K562 (cell line): ENCODE results near the gene ARPC4. TPM values are rescaled to one million over a fixed set of nuclear protein-coding genes. Genes with fewer than 3 reads are reported as not detected.
A peak's percentile ranks its signal among the peaks of the same experiment; 100 is the strongest.

Source experiments
- ATF1 ChIP-seq, 2 experiments: fragments of 450-650 bp in 1 of 2; IDR thresholded peaks; 2 replicates each; pipeline ENCODE4 v1.6.1; 2016; ENCODE audit warnings: missing compliant biosample characterization in 1 of 2, missing genetic modification characterization in 1 of 2
- CREM ChIP-seq: IDR thresholded peaks from 2 replicates; pipeline ENCODE4 v1.6.1; 2014; ENCODE audit warnings: antibody characterized with exemption, low read depth
- FOSL1 ChIP-seq: fragments of 200-800 bp; sonication (Bioruptor generic); conservative IDR thresholded peaks from 2 replicates; pipeline ENCODE4 v1.6.1; 2016; ENCODE audit warnings: missing genetic modification characterization, missing compliant biosample characterization
- HBP1 ChIP-seq: fragments of 450-650 bp; formaldehyde crosslinking; IDR thresholded peaks from 2 replicates; pipeline ENCODE4 v1.4.0; 2022; ENCODE audit warnings: missing genetic modification characterization
- HSF4 ChIP-seq: fragments of 250-450 bp; sonication (Bioruptor Pico); IDR thresholded peaks from 2 replicates; pipeline ENCODE4 v2.1.2; 2022; ENCODE audit warnings: mild to moderate bottlenecking, moderate library complexity, borderline replicate concordance
- KLF1 ChIP-seq: fragments of 450-650 bp; IDR thresholded peaks from 2 replicates; pipeline ENCODE4 v1.6.1; 2016; ENCODE audit warnings: missing genetic modification characterization, missing compliant biosample characterization
- MTA3 ChIP-seq: fragments of 450-650 bp; formaldehyde crosslinking; IDR thresholded peaks from 2 replicates; pipeline ENCODE4 v1.6.1; 2017; ENCODE audit warnings: mild to moderate bottlenecking, borderline replicate concordance
- PML ChIP-seq: IDR thresholded peaks from 2 replicates; pipeline ENCODE4 v1.6.1; 2012; ENCODE audit warnings: low read length, inconsistent platforms
- PTBP1 ChIP-seq: fragments of 200-400 bp; formaldehyde crosslinking; IDR thresholded peaks from 2 replicates; pipeline ENCODE4 v1.6.1; 2017; ENCODE audit warnings: low read depth, low read length
- RAD21 ChIP-seq, 2 experiments: fragments of 250-450 bp in 1 of 2; fragments of 450-650 bp in 1 of 2; sonication (Bioruptor Pico) in 1 of 2; formaldehyde crosslinking in 1 of 2; IDR thresholded peaks in 1 of 2; conservative IDR thresholded peaks in 1 of 2; 2 replicates each; pipeline versions ENCODE4 v1.4.0 to v1.8.0; 2020 to 2022; ENCODE audit warnings: mild to moderate bottlenecking in 2 of 2, moderate library complexity in 1 of 2
- SAP30 ChIP-seq: fragments of 200-600 bp; sonication (generic); IDR thresholded peaks from 2 replicates; pipeline ENCODE4 v1.6.1; 2012; ENCODE audit warnings: borderline replicate concordance, low read depth, mild to moderate bottlenecking, moderate library complexity, low read length, control low read depth, inconsistent platforms; ENCODE audit not compliant: insufficient read depth, poor library complexity, severe bottlenecking
- SETDB1 ChIP-seq: IDR thresholded peaks from one replicate; pipeline ENCODE4 v1.6.1; 2012; ENCODE audit warnings: low read length, control low read depth, inconsistent platforms
- TGIF2 ChIP-seq: sonication (generic); formaldehyde crosslinking; IDR thresholded peaks from 2 replicates; pipeline ENCODE4 v1.8.1; 2022; ENCODE audit warnings: mild to moderate bottlenecking, missing genetic modification reagents, moderate library complexity
- TRIM28 ChIP-seq: fragments of 450-650 bp; IDR thresholded peaks from 2 replicates; pipeline ENCODE4 v1.6.1; 2017
- VEZF1 ChIP-seq: fragments of 200-800 bp; sonication (Bioruptor generic); IDR thresholded peaks from 2 replicates; pipeline ENCODE4 v1.6.1; 2017; ENCODE audit warnings: missing genetic modification characterization, missing compliant biosample characterization
- ZBTB12 ChIP-seq: fragments of 250-450 bp; sonication (Bioruptor Pico); IDR thresholded peaks from 2 replicates; pipeline ENCODE4 v1.4.0; 2020
- ZBTB7A ChIP-seq: IDR thresholded peaks from 2 replicates; pipeline ENCODE4 v1.6.1; 2011; ENCODE audit warnings: low read depth, mild to moderate bottlenecking, low read length, moderate library complexity, borderline replicate concordance; ENCODE audit not compliant: control insufficient read depth
- ZNF146 ChIP-seq: IDR thresholded peaks from one replicate; pipeline ENCODE4 v1.6.1; 2018; ENCODE audit warnings: missing compliant biosample characterization; ENCODE audit not compliant: unreplicated experiment
- ZNF79 ChIP-seq: fragments of 250-450 bp; sonication (Bioruptor Pico); IDR thresholded peaks from 2 replicates; pipeline ENCODE4 v1.4.0; 2020; ENCODE audit warnings: low read depth, mild to moderate bottlenecking, moderate library complexity
- polyA plus RNA-seq, 8 experiments: library from polyadenylated mRNA; depleted of rRNA in 4 of 8; stranded (reverse) in 5 of 8; unstranded in 3 of 8; fragments of >200 nt; fragmentation: Nextera tagmentation in 2 of 8; fragmentation: Illumina TruSeq in 1 of 8; extraction: Ambion mirVana in 2 of 8; extraction: Trizol in 1 of 8; gene quantifications; 2 replicates each; pipeline versions ENCODE4 v1.2.1 to v1.2.3, GENCODE V29; 2011 to 2014; ENCODE audit warnings: inconsistent platforms in 1 of 8, missing spikeins in 1 of 8
- total RNA-seq, 7 experiments: library from RNA; depleted of rRNA in 6 of 7; stranded (reverse); fragments of >200 nt in 6 of 7; fragmentation: Illumina TruSeq in 2 of 7; extraction: Trizol in 2 of 7; gene quantifications; 2 replicates each; pipeline versions ENCODE4 v1.2.1 to v1.2.3, GENCODE V29; 2011 to 2021; ENCODE audit warnings: low replicate concordance in 1 of 7
- TF ChIP-seq, protein P1 (sequence below): fragments of 450-650 bp; IDR thresholded peaks from 2 replicates; pipeline ENCODE4 v1.6.1; 2014; ENCODE audit warnings: low read depth, mild to moderate bottlenecking, moderate library complexity, borderline replicate concordance

The ARPC4 gene
- total and polyA plus RNA-seq, 9 of the 15 experiments (the other 6 are each of a cell fraction or from before 2014, with no cell fraction given) = 20.1 to 153 (median 119) TPM

DNA sequence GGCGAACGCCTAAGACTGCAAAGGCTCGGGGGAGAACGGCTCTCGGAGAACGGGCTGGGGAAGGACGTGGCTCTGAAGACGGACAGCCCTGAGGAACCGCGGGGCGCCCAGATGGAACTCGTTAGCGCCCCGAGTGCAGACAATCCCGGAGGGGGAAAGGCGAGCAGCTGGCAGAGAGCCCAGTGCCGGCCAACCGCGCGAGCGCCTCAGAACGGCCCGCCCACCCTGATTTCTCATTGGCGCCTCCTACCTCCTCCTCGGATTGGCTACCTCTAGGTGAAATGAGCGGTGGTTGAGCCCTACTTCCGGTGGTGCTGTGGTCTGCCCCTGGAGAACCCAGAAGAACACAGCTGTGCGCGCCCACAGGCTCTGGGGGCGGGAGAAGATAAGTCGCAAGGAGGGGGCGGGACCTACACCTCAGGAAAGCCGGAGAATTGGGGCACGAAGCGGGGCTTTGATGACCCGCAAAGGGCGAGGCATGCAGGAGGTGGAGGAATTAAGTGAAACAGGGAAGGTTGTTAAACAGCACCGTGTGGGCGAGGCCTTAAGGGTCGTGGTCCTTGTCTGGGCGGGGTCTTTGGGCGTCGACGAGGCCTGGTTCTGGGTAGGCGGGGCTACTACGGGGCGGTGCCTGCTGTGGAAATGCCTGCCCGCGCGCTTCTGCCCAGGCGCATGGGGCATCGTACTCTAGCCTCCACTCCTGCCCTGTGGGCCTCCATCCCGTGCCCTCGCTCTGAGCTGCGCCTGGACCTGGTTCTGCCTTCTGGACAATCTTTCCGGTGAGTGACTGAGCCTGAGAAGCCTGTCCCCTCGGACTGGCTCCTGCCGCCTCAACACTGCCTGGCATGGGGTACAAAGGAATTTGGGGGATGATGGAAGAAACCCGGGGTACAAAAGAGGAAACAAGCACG lies 43.0 kb upstream of the ARPC4 start, which contains the start of gene OGG1 (continued):
- no peak for TF ChIP-seq ZBTB12 (CRISPR knock-in tag)
- TF ChIP-seq RAD21 (CRISPR knock-in tag; conservative IDR thresholded peaks at IDR 0.05 in 1 of 2, IDR thresholded peaks at IDR 0.05 in 1 of 2) = peak in 1 of 2 experiments; percentile 8; a peak in 1 of 4 replicates
- TF ChIP-seq TGIF2 = peak; percentile 32; the same call in 1 of the 2 replicates
- peak; percentile 83 for TF ChIP-seq VEZF1 (CRISPR knock-in tag)
- peak; percentile 36 for TF ChIP-seq SETDB1
- TF ChIP-seq, protein P1, sequence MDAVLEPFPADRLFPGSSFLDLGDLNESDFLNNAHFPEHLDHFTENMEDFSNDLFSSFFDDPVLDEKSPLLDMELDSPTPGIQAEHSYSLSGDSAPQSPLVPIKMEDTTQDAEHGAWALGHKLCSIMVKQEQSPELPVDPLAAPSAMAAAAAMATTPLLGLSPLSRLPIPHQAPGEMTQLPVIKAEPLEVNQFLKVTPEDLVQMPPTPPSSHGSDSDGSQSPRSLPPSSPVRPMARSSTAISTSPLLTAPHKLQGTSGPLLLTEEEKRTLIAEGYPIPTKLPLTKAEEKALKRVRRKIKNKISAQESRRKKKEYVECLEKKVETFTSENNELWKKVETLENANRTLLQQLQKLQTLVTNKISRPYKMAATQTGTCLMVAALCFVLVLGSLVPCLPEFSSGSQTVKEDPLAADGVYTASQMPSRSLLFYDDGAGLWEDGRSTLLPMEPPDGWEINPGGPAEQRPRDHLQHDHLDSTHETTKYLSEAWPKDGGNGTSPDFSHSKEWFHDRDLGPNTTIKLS = peak; percentile 82
- peak; percentile 65 for TF ChIP-seq CREM
- 0 out of 2 replicates have a peak, but pooled peaks have one; percentile 21 for TF ChIP-seq TRIM28
- peak; percentile 60 for TF ChIP-seq KLF1
- 0 out of 2 replicates have a peak, but pooled peaks have one; percentile 47 for TF ChIP-seq HBP1
- TF ChIP-seq FOSL1 = peak; percentile 36; the same call in 1 of the 2 replicates
- TF ChIP-seq ZNF79 (CRISPR knock-in tag) = no peak
- TF ChIP-seq ATF1 (CRISPR knock-in tag; IDR thresholded peaks at IDR 0.05) = no peak
- TF ChIP-seq ATF1 (tag; IDR thresholded peaks at IDR 0.05) = peak; percentile 80; the same call in 1 of the 2 replicates
- TF ChIP-seq ZBTB7A = peak; percentile 88
- TF ChIP-seq PTBP1 = 0 out of 2 replicates have a peak, but pooled peaks have one; percentile 11
- peak; percentile 93 for TF ChIP-seq SAP30
- TF ChIP-seq MTA3 = peak; percentile 59
- no peak for TF ChIP-seq HSF4 (CRISPR knock-in tag)
- TF ChIP-seq PML = no peak; the same call in 1 of the 2 replicates
- no peak for TF ChIP-seq ZNF146 (CRISPR knock-in tag)
